ENCODE measurements around the gene PLOD2.

DNA sequence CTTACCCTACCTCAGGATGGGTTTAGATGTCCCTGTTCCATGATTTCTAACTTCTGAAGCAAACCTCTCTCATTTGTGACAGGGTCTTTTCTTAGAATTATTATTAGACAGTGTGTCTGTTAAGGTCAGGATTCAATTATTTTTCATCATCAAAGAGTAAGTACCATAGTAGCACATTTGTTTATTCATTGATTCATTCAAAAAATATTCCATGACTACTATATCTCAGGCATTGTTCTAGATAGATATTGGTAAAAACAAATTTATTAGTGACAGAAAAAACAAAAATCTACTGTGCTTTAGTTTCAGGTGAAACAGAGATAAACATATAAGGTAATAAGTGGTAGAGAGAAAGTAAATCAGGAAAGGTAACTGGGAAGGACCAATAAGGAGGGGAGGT is 3.5 kb upstream of the PLOD2 start:
- TF ChIP-seq, protein P1, sequence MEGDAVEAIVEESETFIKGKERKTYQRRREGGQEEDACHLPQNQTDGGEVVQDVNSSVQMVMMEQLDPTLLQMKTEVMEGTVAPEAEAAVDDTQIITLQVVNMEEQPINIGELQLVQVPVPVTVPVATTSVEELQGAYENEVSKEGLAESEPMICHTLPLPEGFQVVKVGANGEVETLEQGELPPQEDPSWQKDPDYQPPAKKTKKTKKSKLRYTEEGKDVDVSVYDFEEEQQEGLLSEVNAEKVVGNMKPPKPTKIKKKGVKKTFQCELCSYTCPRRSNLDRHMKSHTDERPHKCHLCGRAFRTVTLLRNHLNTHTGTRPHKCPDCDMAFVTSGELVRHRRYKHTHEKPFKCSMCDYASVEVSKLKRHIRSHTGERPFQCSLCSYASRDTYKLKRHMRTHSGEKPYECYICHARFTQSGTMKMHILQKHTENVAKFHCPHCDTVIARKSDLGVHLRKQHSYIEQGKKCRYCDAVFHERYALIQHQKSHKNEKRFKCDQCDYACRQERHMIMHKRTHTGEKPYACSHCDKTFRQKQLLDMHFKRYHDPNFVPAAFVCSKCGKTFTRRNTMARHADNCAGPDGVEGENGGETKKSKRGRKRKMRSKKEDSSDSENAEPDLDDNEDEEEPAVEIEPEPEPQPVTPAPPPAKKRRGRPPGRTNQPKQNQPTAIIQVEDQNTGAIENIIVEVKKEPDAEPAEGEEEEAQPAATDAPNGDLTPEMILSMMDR (IDR thresholded peaks at IDR 0.05): no peak
- TF ChIP-seq NR3C1 (CRISPR knock-in tag; conservative IDR thresholded peaks at IDR 0.05; ENCODE audit: low read depth): no peak
